Measurements from ENCODE around the gene CBLB. TPM values are rescaled to one million over a fixed set of nuclear protein-coding genes. Genes with fewer than 3 reads are reported as not detected.
"Not testable (repeated sequence)": the region's sequence is repeated elsewhere in the genome, so short reads cannot be mapped to it uniquely, and the experiment has no call there.

CBLB gene
- total RNA-seq, 1 donor from 2014 or later: 41.5 TPM

DNA sequence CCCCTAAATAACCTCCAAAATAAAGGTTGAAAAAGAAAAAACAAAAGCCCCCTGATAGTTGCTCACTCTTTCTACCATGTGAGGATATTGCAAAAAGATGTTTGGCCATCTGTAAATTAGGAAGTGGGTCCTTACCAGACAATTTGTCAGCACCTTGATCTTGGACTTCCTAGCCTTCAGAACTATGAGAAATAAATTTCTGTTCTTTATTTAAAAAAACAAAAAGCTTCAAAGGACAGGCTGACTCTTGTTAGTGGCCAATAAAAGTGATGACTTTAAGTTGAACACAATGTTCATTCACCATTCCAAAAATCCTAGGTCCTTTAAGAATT is 103.5 kb downstream of the CBLB start:
- intact Hi-C loops (cut with DNase I): no loop called here

DNA sequence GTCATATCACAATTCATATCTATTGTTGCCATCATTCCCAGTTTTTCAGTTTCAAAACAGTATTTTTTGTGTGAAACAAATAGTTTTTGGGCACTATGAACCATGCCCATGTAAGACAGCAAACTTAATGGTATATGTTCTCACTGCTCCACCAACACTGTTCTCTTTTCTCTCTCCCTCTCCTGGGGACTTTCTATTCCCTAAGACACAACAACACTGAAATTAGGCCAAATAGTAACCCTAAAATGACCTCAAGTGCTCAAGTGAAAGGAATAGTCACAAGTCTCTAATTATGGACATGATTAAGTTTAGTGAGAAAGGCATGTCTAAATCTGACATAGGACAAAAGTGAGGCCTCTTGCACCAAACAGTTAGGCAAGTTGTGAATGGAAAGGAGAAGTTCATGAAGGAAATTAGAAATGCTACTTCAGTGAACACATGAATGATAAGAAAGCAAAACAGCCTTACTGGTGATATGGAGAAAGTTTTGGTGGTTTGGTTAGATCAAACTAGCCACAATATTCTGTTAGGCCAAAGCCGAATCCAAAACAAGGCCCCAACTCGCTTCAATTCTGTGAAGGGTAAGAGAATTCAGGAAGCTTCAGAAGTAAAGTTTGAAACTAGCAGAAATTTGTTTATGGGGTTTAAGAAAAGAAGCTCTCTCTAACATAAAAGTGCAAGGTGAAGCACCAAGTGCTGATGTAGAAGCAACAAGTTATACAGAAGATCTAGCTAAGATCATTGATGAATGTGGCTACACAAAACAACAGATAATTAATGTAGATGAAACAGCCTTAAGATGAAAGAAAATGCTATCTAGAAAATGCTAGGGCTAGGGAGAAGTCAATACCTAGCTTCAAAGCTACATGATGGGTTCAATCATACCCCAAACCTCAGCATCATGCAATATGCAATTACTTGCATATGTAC is 104.2 kb downstream of the CBLB start:
- Histone ChIP-seq H3K9me3 (no peaks in the 10 kb centered on the region), H3K27ac (no peak overlapping the region), H3K4me1 (peaks cover 3% of the 10 kb centered on the region), H3K36me3 (peaks cover 6% of the 10 kb centered on the region), H3K27me3 (no peaks in the 10 kb centered on the region), H3K4me3 (no peak overlapping the region)
- TF ChIP-seq, protein P1, sequence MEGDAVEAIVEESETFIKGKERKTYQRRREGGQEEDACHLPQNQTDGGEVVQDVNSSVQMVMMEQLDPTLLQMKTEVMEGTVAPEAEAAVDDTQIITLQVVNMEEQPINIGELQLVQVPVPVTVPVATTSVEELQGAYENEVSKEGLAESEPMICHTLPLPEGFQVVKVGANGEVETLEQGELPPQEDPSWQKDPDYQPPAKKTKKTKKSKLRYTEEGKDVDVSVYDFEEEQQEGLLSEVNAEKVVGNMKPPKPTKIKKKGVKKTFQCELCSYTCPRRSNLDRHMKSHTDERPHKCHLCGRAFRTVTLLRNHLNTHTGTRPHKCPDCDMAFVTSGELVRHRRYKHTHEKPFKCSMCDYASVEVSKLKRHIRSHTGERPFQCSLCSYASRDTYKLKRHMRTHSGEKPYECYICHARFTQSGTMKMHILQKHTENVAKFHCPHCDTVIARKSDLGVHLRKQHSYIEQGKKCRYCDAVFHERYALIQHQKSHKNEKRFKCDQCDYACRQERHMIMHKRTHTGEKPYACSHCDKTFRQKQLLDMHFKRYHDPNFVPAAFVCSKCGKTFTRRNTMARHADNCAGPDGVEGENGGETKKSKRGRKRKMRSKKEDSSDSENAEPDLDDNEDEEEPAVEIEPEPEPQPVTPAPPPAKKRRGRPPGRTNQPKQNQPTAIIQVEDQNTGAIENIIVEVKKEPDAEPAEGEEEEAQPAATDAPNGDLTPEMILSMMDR (IDR thresholded peaks at IDR 0.05): no peak
- DNase-seq: no peak
- ATAC-seq: peak; percentile 53
- intact Hi-C loops (cut with DNase I): no loop called here

More for the DNA sequence above, 103.5 kb downstream of the CBLB start:
- peaks cover 3% of the 10 kb centered on the region for H3K4me1 ChIP-seq
- H3K4me3 ChIP-seq: no peak overlapping the region
- H3K36me3 ChIP-seq: peaks cover 6% of the 10 kb centered on the region
- no peaks in the 10 kb centered on the region for H3K9me3 ChIP-seq
- H3K27ac ChIP-seq: no peak overlapping the region
- ATAC-seq: no peak
- no peaks in the 10 kb centered on the region for H3K27me3 ChIP-seq
- TF ChIP-seq, protein P1 (IDR thresholded peaks at IDR 0.05): no peak
- DNase-seq: no peak

DNA sequence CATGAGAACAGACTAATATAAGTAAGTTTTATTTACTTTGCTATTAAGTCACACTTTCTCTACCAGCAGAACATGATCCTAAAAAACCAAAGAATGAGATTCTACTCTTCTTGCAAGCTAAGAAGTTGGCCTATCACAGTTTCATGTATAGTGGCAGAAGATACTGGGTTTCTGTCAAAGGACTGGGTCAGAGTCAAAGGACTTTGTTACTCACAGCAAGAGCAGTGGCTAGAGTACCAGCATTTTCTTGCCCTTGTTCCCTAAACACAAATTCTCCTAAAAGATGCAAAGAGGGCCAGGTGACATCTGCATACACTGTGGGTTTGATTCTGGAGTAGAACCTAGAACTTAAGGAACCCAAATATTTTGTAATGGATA is 105.2 kb downstream of the CBLB start:
- H3K9me3 ChIP-seq: no peaks in the 10 kb centered on the region
- no peak overlapping the region for H3K4me3 ChIP-seq
- H3K4me1 ChIP-seq: peaks cover 3% of the 10 kb centered on the region
- TF ChIP-seq, protein P1 (IDR thresholded peaks at IDR 0.05): no peak
- H3K27me3 ChIP-seq: no peaks in the 10 kb centered on the region
- no peak overlapping the region for H3K27ac ChIP-seq
- DNase-seq: no peak
- no peak for ATAC-seq
- intact Hi-C loops (cut with DNase I): no loop called here
- peaks cover 6% of the 10 kb centered on the region for H3K36me3 ChIP-seq

DNA sequence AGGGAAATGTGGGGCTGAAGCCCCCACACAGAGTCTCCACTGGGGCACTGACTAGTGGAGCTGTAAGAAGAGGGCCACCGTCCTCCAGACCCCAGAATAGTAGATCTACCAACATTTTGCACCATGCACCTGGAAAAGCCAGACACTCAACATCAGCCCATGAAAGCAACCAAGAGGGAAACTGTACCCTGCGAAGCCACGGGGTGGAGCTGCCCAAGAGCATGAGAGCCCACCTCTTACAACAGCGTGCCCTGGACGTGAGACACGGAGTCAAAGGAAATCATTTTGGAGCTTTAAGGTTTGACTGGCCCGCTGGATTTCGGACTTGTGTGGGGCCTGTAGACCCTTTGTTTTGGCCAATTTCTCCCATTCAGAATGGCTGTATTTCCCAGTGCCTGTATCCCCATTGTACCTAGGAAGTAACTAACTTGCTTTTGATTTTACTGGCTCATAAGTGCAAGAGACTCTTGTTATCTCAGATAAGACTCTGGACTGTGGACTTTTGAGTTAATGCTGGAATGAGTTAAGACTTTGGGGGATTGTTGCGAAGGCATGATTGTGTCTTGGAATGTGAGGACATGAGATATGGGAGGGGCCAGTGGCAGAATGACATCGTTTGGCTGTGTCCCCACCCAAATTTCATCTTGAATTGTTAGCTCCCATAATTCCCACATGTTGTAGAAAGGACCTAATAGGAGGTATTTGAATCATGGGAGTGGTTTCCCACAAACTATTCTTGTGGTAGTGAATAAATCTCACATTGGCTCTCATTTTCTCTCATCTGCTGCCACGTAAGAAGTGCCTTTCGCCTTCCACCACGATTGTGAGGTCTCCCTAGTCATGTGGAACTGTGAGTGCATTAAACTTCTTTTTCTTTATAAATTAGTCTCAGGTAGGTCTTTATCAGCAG is 105.8 kb downstream of the CBLB start:
- H3K4me1 ChIP-seq: peaks cover 3% of the 10 kb centered on the region
- no peaks in the 10 kb centered on the region for H3K9me3 ChIP-seq
- no peak for ATAC-seq
- intact Hi-C loops (cut with DNase I): no loop called here
- peaks cover 6% of the 10 kb centered on the region for H3K36me3 ChIP-seq
- TF ChIP-seq, protein P1 (IDR thresholded peaks at IDR 0.05): no peak
- H3K4me3 ChIP-seq: no peak overlapping the region
- H3K27me3 ChIP-seq: no peaks in the 10 kb centered on the region
- no peak overlapping the region for H3K27ac ChIP-seq
- DNase-seq: no peak

DNA sequence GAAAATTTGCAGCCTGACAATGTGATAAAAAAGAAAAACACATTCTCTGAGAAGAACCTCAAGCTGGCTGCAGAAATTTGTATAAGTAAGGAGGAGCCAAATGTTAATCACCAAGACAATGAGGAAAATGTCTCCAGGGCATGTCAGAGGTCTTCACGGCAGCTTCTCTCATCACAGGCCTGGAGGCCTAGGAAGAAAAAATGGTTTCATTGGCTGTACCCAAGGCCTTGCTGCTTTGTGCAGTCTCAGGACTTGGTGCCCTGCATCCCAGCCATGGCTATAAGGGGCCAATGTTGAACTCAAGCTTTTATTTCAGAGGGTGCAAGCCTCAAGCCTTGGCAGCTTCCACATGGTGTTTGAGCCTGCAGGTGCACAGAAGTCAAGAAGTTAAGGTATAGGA is 106.6 kb downstream of the CBLB start:
- ATAC-seq; H3K4me1 ChIP-seq; H3K9me3 ChIP-seq; H3K36me3 ChIP-seq; H3K27me3 ChIP-seq; H3K4me3 ChIP-seq; H3K27ac ChIP-seq; intact Hi-C loops (cut with DNase I); DNase-seq: not testable (repeated sequence)

All from upper lobe of right lung (tissue), 1 donor.